K562 (cell line): ENCODE measurements around the gene TRIP12. TPM values are rescaled to one million over a fixed set of nuclear protein-coding genes. Genes with fewer than 3 reads are reported as not detected.

Source experiments
- ATAC-seq: fragments of 200-7000 bp; cut with Tn5 transposase; 3 replicates; pipeline ENCODE4 v1.9.1; 2020; ENCODE audit warnings: moderate library complexity
- BruUV-seq: library from RNA; stranded (reverse); fragments of 400-500 nt; replicated peaks from 2 replicates; lab custom pipeline; 2021; lab: Mats Ljungman, UMichigan
- CTCF ChIA-PET: fragments of 300-600 bp; formaldehyde crosslinking; extraction: SDS; loops from one replicate; lab custom pipeline; 2021; ENCODE audit warnings: low intra/inter-chr PET ratio; lab: Yijun Ruan, JAX
- POLR2A ChIA-PET: fragments of 300-600, 350-650 bp; sonication (Branson Sonifier 250); formaldehyde crosslinking; extraction: SDS; loops from one replicate; lab custom pipeline; 2021; ENCODE audit warnings: antibody characterized with exemption, inconsistent platforms; lab: Yijun Ruan, JAX
- DNase-seq, 4 experiments: peaks; one replicate each; pipeline versions ENCODE4 v3.0.0 to v3.0.0-alpha.2; 2011 to 2018; ENCODE audit warnings: low spot score in 3 of 4, mixed read lengths in 3 of 4; ENCODE audit errors: extremely low read depth in 1 of 4
- FAIRE-seq: peaks from 2 replicates; lab custom pipeline; 2011; peaks lifted over from hg19 to GRCh38; lab: Jason Lieb, UNC
- H2AFZ ChIP-seq: 2 replicates; pipeline ENCODE4 v1.6.0; 2011; ENCODE audit warnings: low read depth, low read length, control low read depth, inconsistent platforms
- H3K27ac ChIP-seq: fragments of 200-600 bp; 3 replicates; pipeline ENCODE4 v1.8.0; 2011; ENCODE audit warnings: low read depth, mild to moderate bottlenecking, control low read depth, inconsistent platforms, low read length, moderate library complexity, mixed read lengths; ENCODE audit errors: extremely low read depth
- H3K27me3 ChIP-seq, 2 experiments: fragments of 300-600 bp in 1 of 2; 2 replicates in 1 of 2; 3 replicates in 1 of 2; pipeline versions ENCODE4 v1.6.0 to v1.8.0; 2011; ENCODE audit warnings: inconsistent platforms in 2 of 2, low read length in 2 of 2, mild to moderate bottlenecking in 1 of 2, mixed read lengths in 1 of 2, moderate library complexity in 1 of 2; ENCODE audit not compliant: control insufficient read depth in 2 of 2, insufficient read depth in 2 of 2
- H3K36me3 ChIP-seq: fragments of 300-600 bp; 3 replicates; pipeline ENCODE4 v1.8.0; 2011; ENCODE audit warnings: mild to moderate bottlenecking, low read length, inconsistent platforms; ENCODE audit not compliant: control insufficient read depth, insufficient read depth
- H3K4me1 ChIP-seq, 2 experiments: fragments of 200-600 bp in 1 of 2; replicated peaks in 1 of 2; 2 replicates in 1 of 2; 3 replicates in 1 of 2; pipeline versions ENCODE4 v1.5.1 to v1.8.0; 2011; ENCODE audit warnings: inconsistent platforms in 2 of 2, low read length in 2 of 2, mild to moderate bottlenecking in 1 of 2, mixed read lengths in 1 of 2, moderate library complexity in 1 of 2; ENCODE audit not compliant: control insufficient read depth in 2 of 2, insufficient read depth in 2 of 2
- H3K4me2 ChIP-seq: 2 replicates; pipeline ENCODE4 v1.6.1; 2011; ENCODE audit warnings: low read length, control low read depth, inconsistent platforms, mixed read lengths; ENCODE audit not compliant: insufficient read depth
- H3K4me3 ChIP-seq: fragments of 200-600 bp; sonication (generic), shearing (Covaris generic); 2 replicates; pipeline ENCODE4 v1.5.1; 2016; ENCODE audit warnings: control low read depth, inconsistent platforms
- H3K79me2 ChIP-seq: fragments of 200-600 bp; 3 replicates; pipeline ENCODE4 v1.8.0; 2011; ENCODE audit warnings: low read length, inconsistent platforms; ENCODE audit not compliant: control insufficient read depth, insufficient read depth
- H3K9ac ChIP-seq, 2 experiments: 2 replicates each; pipeline versions ENCODE4 v1.6.0 to v1.6.1; 2011; ENCODE audit warnings: low read depth in 2 of 2, low read length in 2 of 2, control low read depth in 1 of 2, inconsistent platforms in 1 of 2, mild to moderate bottlenecking in 1 of 2, mixed read lengths in 1 of 2; ENCODE audit not compliant: insufficient read depth in 1 of 2
- H3K9me1 ChIP-seq: one replicate; pipeline ENCODE4 v1.6.0; 2011; ENCODE audit warnings: inconsistent platforms, mild to moderate bottlenecking, low read length, moderate library complexity; ENCODE audit not compliant: control insufficient read depth, insufficient read depth
- H3K9me3 ChIP-seq: replicated peaks from 2 replicates; pipeline ENCODE4 v1.5.1; 2011; ENCODE audit warnings: low read depth, low read length, inconsistent platforms; ENCODE audit not compliant: control insufficient read depth, insufficient read depth
- H4K20me1 ChIP-seq: replicated peaks from 2 replicates; pipeline ENCODE4 v1.6.1; 2011; ENCODE audit warnings: low read length, inconsistent platforms, mixed read lengths; ENCODE audit not compliant: control insufficient read depth, insufficient read depth
- BCOR ChIP-seq: fragments of 450-650 bp; IDR thresholded peaks from 2 replicates; pipeline ENCODE4 v1.6.1; 2016
- BRCA1 ChIP-seq, 2 experiments: fragments of 450-650 bp in 1 of 2; sonication (generic) in 1 of 2; formaldehyde crosslinking in 1 of 2; IDR thresholded peaks; 2 replicates each; pipeline versions ENCODE4 v1.5.0 to v1.6.1; 2017 to 2020; ENCODE audit warnings: mild to moderate bottlenecking in 1 of 2, missing genetic modification reagents in 1 of 2
- CBX3 ChIP-seq, 2 experiments: IDR thresholded peaks; 1 replicate in 1 of 2; 2 replicates in 1 of 2; pipeline ENCODE4 v1.6.1; 2012; ENCODE audit warnings: inconsistent platforms in 2 of 2, low read length in 2 of 2, borderline replicate concordance in 1 of 2, control low read depth in 1 of 2
- CREBBP ChIP-seq: IDR thresholded peaks from one replicate; pipeline ENCODE4 v1.6.1; 2012; ENCODE audit warnings: low read depth, mild to moderate bottlenecking, control low read depth, inconsistent platforms, low read length
- IFI16 ChIP-seq: fragments of 250-450 bp; sonication (Bioruptor Pico); IDR thresholded peaks from 2 replicates; pipeline ENCODE4 v2.1.2; 2022; ENCODE audit warnings: mild to moderate bottlenecking, inconsistent platforms
- KLF10 ChIP-seq: fragments of 250-450 bp; sonication (Bioruptor Pico); IDR thresholded peaks from 2 replicates; pipeline ENCODE4 v1.6.1; 2021; ENCODE audit warnings: matching md5 sums
- LCOR ChIP-seq: sonication (generic); formaldehyde crosslinking; IDR thresholded peaks from 2 replicates; pipeline ENCODE4 v1.8.0; 2022; ENCODE audit warnings: mild to moderate bottlenecking, missing genetic modification reagents
- MCM5 ChIP-seq: fragments of 450-650 bp; IDR thresholded peaks from 2 replicates; pipeline ENCODE4 v1.6.1; 2016; ENCODE audit warnings: low read depth
- RFX5 ChIP-seq: IDR thresholded peaks from 2 replicates; pipeline ENCODE4 v1.6.1; 2011; ENCODE audit warnings: low read depth, mild to moderate bottlenecking, improper control_type of control experiment, low read length
- SMC3 ChIP-seq: conservative IDR thresholded peaks from 2 replicates; pipeline ENCODE4 v1.6.1; 2011; ENCODE audit warnings: low read depth, low read length, improper control_type of control experiment; ENCODE audit not compliant: insufficient read depth
- SNRNP70 ChIP-seq: fragments of 200-400 bp; formaldehyde crosslinking; optimal IDR thresholded peaks from 2 replicates; pipeline ENCODE3; 2017; ENCODE audit warnings: low read depth, low read length
- TAL1 ChIP-seq: fragments of 450-650 bp; IDR thresholded peaks from 2 replicates; pipeline ENCODE4 v1.6.1; 2016; ENCODE audit warnings: mild to moderate bottlenecking
- TBP ChIP-seq: optimal IDR thresholded peaks from 2 replicates; pipeline ENCODE3; 2011; ENCODE audit warnings: low read depth, low read length, improper control_type of control experiment
- ZNF436 ChIP-seq: fragments of 250-450, 450-650 bp; sonication (Bioruptor Pico); formaldehyde crosslinking; IDR thresholded peaks from 2 replicates; pipeline ENCODE4 v1.7.0; 2020; ENCODE audit warnings: mild to moderate bottlenecking
- WGBS: fragments of 100-300 bp; shearing (Covaris generic); methylation state at CpG from one replicate; pipeline ENCODE4 v1.1.6; 2016; ENCODE audit warnings: low coverage, mixed read lengths; ENCODE audit not compliant: insufficient coverage; ENCODE audit errors: missing lambda C conversion rate; 5-methylcytosine and 5-hydroxymethylcytosine counted together
- in situ Hi-C: fragments of 300-500 bp; cut with MboI; formaldehyde crosslinking; loops from 4 replicates; pipeline ENCODE4 v1.15.0; 2018; ENCODE audit warnings: inconsistent platforms, mixed read lengths
- intact Hi-C: fragments of 100-400 bp; cut with micrococcal nuclease; formaldehyde crosslinking; loops from 2 replicates; pipeline ENCODE4 v1.14.2; 2022
- polyA plus RNA-seq, 8 experiments: library from polyadenylated mRNA; depleted of rRNA in 4 of 8; stranded (reverse) in 5 of 8; unstranded in 3 of 8; fragments of >200 nt; fragmentation: Nextera tagmentation in 2 of 8; fragmentation: Illumina TruSeq in 1 of 8; extraction: Ambion mirVana in 2 of 8; extraction: Trizol in 1 of 8; gene quantifications; 2 replicates each; pipeline versions ENCODE4 v1.2.1 to v1.2.3, GENCODE V29; 2011 to 2014; ENCODE audit warnings: inconsistent platforms in 1 of 8, missing spikeins in 1 of 8
- total RNA-seq, 7 experiments: library from RNA; depleted of rRNA in 6 of 7; stranded (reverse); fragments of >200 nt in 6 of 7; fragmentation: Illumina TruSeq in 2 of 7; extraction: Trizol in 2 of 7; gene quantifications; 2 replicates each; pipeline versions ENCODE4 v1.2.1 to v1.2.3, GENCODE V29; 2011 to 2021; ENCODE audit warnings: low replicate concordance in 1 of 7
- TF ChIP-seq, protein P1 (sequence below), 2 experiments: fragments of 250-450 bp in 1 of 2; fragments of 450-650 bp in 1 of 2; sonication (Bioruptor Pico) in 1 of 2; IDR thresholded peaks; 2 replicates each; pipeline versions ENCODE4 v1.6.1 to v1.8.0; 2016 to 2021; ENCODE audit warnings: mild to moderate bottlenecking in 2 of 2, moderate library complexity in 2 of 2, missing compliant biosample characterization in 1 of 2, missing genetic modification characterization in 1 of 2
- TF ChIP-seq, protein P2 (sequence below): sonication (generic); formaldehyde crosslinking; IDR thresholded peaks from 2 replicates; pipeline ENCODE4 v1.8.1; 2023; ENCODE audit warnings: missing genetic modification reagents, mild to moderate bottlenecking, borderline replicate concordance

Gene TRIP12
- total and polyA plus RNA-seq, 9 of the 15 experiments (the other 6 are each of a cell fraction or from before 2014, with no cell fraction given): 15.2 to 131 (median 80.1) TPM

DNA sequence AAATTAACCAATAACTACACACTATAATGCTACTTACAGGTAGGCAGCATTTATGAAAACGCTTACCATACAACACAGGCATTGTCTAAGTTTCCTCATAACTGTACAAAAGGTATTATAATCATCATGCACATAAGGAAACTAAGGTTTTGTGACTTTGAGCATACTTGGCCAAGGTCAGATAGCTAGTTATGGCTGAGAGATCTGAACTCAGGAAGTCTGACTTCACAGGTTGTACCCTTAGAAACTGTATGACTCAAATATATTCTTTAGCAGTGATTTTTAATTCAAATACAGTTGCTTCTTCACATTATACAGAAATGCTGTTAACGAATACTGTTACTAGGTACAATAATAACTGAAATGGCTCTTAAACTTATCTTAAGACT, 89.3 kb downstream of the TRIP12 start:
- no peak for ATAC-seq
- CTCF ChIA-PET: no interaction called here
- in situ Hi-C loops: no loop called here
- no TSS peak for BruUV-seq
- no peak for DNase-seq
- Histone ChIP-seq H3K27me3 (no peaks in the 10 kb centered on the region), H3K36me3 (peaks cover 58% of the 10 kb centered on the region; the same call in 1 of the 3 replicates), H3K9me3 (no peaks in the 10 kb centered on the region), H4K20me1 (no peaks in the 10 kb centered on the region), H3K9me1 (no peaks in the 10 kb centered on the region), H2AFZ (no peak overlapping the region), H3K4me1 (no peaks in the 10 kb centered on the region), H3K4me2 (no peak overlapping the region), H3K4me3 (no peak overlapping the region), H3K79me2 (no peaks in the 10 kb centered on the region; the same call in 2 of the 3 replicates), H3K27ac (no peak overlapping the region), H3K9ac (no peak overlapping the region)
- TF ChIP-seq BRCA1 (IDR thresholded peaks at IDR 0.05): no peak
- no peak for TF ChIP-seq BRCA1 (CRISPR knock-in tag; IDR thresholded peaks at IDR 0.05)
- TF ChIP-seq, protein P1, sequence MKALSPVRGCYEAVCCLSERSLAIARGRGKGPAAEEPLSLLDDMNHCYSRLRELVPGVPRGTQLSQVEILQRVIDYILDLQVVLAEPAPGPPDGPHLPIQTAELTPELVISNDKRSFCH (CRISPR knock-in tag; IDR thresholded peaks at IDR 0.05): no peak
- TF ChIP-seq, protein P1 (tag; IDR thresholded peaks at IDR 0.05): no peak
- no peak for TF ChIP-seq SNRNP70
- no peak for TF ChIP-seq ZNF436 (CRISPR knock-in tag)
- no peak for TF ChIP-seq MCM5
- TF ChIP-seq CREBBP: no peak
- TF ChIP-seq CBX3 (IDR thresholded peaks at IDR 0.05; ENCODE audit: borderline replicate concordance in 1 of 2, low read length in 2 of 2): no peak
- TF ChIP-seq TBP: no peak
- no peak for TF ChIP-seq LCOR (CRISPR knock-in tag)
- TF ChIP-seq KLF10 (CRISPR knock-in tag): no peak
- no peak for TF ChIP-seq BCOR
- TF ChIP-seq RFX5: no peak
- TF ChIP-seq IFI16 (CRISPR knock-in tag): no peak
- TF ChIP-seq, protein P2, sequence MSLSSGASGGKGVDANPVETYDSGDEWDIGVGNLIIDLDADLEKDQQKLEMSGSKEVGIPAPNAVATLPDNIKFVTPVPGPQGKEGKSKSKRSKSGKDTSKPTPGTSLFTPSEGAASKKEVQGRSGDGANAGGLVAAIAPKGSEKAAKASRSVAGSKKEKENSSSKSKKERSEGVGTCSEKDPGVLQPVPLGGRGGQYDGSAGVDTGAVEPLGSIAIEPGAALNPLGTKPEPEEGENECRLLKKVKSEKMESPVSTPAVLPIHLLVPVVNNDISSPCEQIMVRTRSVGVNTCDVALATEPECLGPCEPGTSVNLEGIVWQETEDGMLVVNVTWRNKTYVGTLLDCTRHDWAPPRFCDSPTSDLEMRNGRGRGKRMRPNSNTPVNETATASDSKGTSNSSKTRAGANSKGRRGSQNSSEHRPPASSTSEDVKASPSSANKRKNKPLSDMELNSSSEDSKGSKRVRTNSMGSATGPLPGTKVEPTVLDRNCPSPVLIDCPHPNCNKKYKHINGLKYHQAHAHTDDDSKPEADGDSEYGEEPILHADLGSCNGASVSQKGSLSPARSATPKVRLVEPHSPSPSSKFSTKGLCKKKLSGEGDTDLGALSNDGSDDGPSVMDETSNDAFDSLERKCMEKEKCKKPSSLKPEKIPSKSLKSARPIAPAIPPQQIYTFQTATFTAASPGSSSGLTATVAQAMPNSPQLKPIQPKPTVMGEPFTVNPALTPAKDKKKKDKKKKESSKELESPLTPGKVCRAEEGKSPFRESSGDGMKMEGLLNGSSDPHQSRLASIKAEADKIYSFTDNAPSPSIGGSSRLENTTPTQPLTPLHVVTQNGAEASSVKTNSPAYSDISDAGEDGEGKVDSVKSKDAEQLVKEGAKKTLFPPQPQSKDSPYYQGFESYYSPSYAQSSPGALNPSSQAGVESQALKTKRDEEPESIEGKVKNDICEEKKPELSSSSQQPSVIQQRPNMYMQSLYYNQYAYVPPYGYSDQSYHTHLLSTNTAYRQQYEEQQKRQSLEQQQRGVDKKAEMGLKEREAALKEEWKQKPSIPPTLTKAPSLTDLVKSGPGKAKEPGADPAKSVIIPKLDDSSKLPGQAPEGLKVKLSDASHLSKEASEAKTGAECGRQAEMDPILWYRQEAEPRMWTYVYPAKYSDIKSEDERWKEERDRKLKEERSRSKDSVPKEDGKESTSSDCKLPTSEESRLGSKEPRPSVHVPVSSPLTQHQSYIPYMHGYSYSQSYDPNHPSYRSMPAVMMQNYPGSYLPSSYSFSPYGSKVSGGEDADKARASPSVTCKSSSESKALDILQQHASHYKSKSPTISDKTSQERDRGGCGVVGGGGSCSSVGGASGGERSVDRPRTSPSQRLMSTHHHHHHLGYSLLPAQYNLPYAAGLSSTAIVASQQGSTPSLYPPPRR (CRISPR knock-in tag): no peak
- TF ChIP-seq TAL1: no peak
- TF ChIP-seq SMC3: no peak
- intact Hi-C loops: no loop called here
- POLR2A ChIA-PET: no interaction called here
- WGBS: 72% methylated on average over 2 of the region's 2 CpGs
- no peak for FAIRE-seq
